ENCODE data around the gene FHDC1. TPM values are rescaled to one million over a fixed set of nuclear protein-coding genes. Genes with fewer than 3 reads are reported as not detected.

FHDC1 gene
- total and polyA plus RNA-seq, 12 donors = 0.08 to 0.43 (median 0.19) TPM

DNA sequence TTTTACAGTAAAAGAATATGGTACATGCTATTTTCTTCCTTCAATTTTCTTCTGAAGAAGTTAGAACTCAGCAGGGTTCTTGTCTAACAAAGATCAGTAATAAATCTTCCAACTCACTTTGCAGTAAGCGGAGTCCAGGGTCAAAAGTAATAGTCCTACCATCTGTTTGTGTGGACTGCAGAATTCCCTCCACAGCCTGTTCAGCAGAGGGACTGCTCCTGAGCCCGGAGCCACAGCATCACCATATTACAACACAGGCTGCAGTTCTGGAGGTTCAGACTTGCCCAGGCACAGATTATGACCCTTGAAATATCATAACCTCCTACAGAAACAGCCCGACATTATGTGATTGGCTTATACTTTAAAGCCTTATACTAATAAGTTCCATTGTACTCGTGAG is 10.3 kb downstream of the FHDC1 start:
- H3K27ac ChIP-seq = no peak overlapping the region
- peaks cover 0 to 42% (median 16%) of the 10 kb centered on the region in 7 donors for H3K27me3 ChIP-seq
- TF ChIP-seq, protein P1, sequence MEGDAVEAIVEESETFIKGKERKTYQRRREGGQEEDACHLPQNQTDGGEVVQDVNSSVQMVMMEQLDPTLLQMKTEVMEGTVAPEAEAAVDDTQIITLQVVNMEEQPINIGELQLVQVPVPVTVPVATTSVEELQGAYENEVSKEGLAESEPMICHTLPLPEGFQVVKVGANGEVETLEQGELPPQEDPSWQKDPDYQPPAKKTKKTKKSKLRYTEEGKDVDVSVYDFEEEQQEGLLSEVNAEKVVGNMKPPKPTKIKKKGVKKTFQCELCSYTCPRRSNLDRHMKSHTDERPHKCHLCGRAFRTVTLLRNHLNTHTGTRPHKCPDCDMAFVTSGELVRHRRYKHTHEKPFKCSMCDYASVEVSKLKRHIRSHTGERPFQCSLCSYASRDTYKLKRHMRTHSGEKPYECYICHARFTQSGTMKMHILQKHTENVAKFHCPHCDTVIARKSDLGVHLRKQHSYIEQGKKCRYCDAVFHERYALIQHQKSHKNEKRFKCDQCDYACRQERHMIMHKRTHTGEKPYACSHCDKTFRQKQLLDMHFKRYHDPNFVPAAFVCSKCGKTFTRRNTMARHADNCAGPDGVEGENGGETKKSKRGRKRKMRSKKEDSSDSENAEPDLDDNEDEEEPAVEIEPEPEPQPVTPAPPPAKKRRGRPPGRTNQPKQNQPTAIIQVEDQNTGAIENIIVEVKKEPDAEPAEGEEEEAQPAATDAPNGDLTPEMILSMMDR (IDR thresholded peaks at IDR 0.05) = no peak
- ATAC-seq (no peak), DNase-seq (no peak)
- H3K4me3 ChIP-seq = no peak overlapping the region
- H3K36me3 ChIP-seq = no peaks in the 10 kb centered on the region
- H3K9me3 ChIP-seq = no peaks in the 10 kb centered on the region
- intact Hi-C loops (cut with DNase I) = no loop called here
- peaks cover 0 to 7% (median 0%) of the 10 kb centered on the region in 9 donors for H3K4me1 ChIP-seq
- 88 to 92% methylated on average over 4 of the region's 4 CpGs for WGBS, 2 donors

DNA sequence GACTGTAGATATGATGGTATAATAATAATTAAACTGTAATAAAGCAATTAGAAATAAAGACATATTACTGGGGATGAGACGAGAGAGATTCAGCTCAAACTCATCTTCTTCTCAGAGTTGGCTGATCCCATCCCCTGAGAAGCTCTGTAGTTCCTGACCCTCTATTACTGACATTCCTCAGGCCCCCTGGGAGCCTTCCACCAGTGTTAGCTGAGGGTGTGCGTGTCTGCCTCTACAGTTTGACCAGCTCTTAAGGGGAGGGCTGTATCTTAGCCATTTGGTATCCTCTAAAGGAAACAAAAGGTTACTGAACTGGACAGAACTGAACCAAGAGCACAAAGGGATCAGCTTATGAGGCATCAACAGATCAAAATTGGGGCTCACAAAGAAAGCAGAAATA is 11.2 kb downstream of the FHDC1 start:
- Histone ChIP-seq H3K27me3 (peaks cover 0 to 48% (median 20%) of the 10 kb centered on the region in 7 donors), H3K36me3 (no peaks in the 10 kb centered on the region), H3K4me1 (peaks cover 0 to 7% (median 0%) of the 10 kb centered on the region in 9 donors), H3K27ac (no peak overlapping the region), H3K9me3 (no peaks in the 10 kb centered on the region), H3K4me3 (no peak overlapping the region)
- TF ChIP-seq, protein P1 (IDR thresholded peaks at IDR 0.05) = no peak
- intact Hi-C loops (cut with DNase I) = no loop called here
- DNase-seq (no peak), ATAC-seq (peak in 3 of 8 donors; percentile 39 to 51 (median 40))
- WGBS, 2 donors = 68 to 69% methylated on average over 2 of the region's 2 CpGs

DNA sequence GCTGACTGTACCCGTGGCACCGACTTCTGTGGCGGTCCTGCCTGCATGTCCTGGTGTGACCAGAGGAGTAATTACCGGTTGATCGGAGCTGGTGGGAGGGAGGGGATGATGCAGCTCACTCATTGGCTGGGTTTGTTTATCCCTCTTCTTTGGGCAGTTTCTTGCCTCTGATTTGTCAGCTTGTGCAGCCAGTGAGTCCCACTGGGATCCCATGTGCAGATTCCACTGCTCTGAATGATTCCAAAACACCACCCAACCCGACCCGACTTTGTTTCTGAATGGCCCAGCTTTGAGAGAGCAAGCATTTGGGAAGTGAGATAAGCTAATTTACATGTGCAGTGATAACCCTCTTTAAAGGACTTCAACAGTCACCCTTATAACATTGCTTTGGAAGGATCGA is 13.8 kb downstream of the FHDC1 start:
- 55 to 59% methylated on average over 8 of the region's 8 CpGs for WGBS, 2 donors
- H3K27me3 ChIP-seq = peaks cover 0 to 63% (median 27%) of the 10 kb centered on the region in 7 donors
- ATAC-seq (no peak), DNase-seq (no peak)
- H3K27ac ChIP-seq = no peak overlapping the region
- TF ChIP-seq, protein P1 (IDR thresholded peaks at IDR 0.05) = no peak
- intact Hi-C loops (cut with DNase I) = no loop called here
- peaks cover 0 to under 1% (median 0%) of the 10 kb centered on the region in 9 donors for H3K4me1 ChIP-seq
- H3K9me3 ChIP-seq = no peaks in the 10 kb centered on the region
- no peaks in the 10 kb centered on the region for H3K36me3 ChIP-seq
- no peak overlapping the region for H3K4me3 ChIP-seq

DNA sequence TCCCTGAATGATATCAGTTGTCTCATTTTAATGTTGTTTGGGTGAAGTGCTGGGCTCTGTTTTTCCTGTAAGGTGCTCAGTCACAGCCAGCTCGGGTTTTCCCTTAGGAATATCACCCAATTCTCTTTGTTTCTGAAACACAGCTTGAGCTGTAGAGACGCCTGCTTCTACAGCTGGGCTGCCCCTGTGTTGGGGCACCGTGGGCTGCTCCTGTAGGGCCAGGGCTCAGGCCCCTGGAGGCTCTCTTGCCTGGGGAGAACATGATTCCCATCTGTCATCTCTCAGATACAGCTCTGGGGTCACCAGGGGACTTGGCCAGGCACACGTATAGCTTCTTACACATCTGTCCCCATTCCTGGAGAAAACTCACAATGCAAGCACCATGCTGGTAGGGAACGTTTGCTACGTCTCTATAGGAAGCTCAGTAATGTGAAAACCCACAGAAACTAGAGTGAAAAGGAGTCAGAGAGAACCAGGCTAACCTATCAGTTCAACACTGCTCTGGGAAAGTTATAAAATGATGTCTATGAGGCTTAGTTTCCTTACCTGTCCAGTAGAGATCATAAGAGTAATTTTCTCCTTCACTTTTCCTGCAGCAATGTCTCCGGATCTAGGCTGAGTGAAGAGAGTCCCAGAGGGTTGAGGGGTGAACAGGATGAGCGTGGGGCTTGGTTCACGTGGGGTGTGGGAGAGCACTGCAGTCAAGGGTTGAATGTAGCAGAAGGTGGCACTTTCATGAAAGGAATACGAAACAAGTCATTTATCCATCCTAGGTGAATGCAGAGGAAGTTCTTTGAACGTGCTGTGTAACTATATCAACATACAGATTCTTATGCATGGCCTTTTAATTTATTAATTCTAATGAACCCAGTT is 14.5 kb downstream of the FHDC1 start:
- H3K4me1 ChIP-seq = no peaks in the 10 kb centered on the region
- no peak overlapping the region for H3K4me3 ChIP-seq
- WGBS, 2 donors = 72 to 76% methylated on average over 11 of the region's 11 CpGs
- intact Hi-C loops (cut with DNase I) = no loop called here
- ATAC-seq = no peak
- H3K27ac ChIP-seq = no peak overlapping the region
- no peaks in the 10 kb centered on the region for H3K36me3 ChIP-seq
- DNase-seq = no peak
- H3K9me3 ChIP-seq = no peaks in the 10 kb centered on the region
- peaks cover 0 to 66% (median 27%) of the 10 kb centered on the region in 7 donors for H3K27me3 ChIP-seq
- TF ChIP-seq, protein P1 (IDR thresholded peaks at IDR 0.05) = no peak
